Measurements from ENCODE around the gene BTBD10.

- TF ChIP-seq CTCF (IDR thresholded peaks at IDR 0.05) (no peak), POLR2A (IDR thresholded peaks at IDR 0.05; ENCODE audit: low read depth) (no peak), POLR2AphosphoS5 (IDR thresholded peaks at IDR 0.05) (no peak)
Measured at GRCh38 chr11:13461291-13461690, 1.7 kb downstream of the BTBD10 start.

All from esophagus muscularis mucosa (tissue), 3 donors.